ENCODE results near the gene ARHGAP31. TPM values are rescaled to one million over a fixed set of nuclear protein-coding genes. Genes with fewer than 3 reads are reported as not detected.
A peak's percentile ranks its signal among the peaks of the same experiment; 100 is the strongest.
"Not testable (repeated sequence)": the region's sequence is repeated elsewhere in the genome, so short reads cannot be mapped to it uniquely, and the experiment has no call there.

ARHGAP31 gene, protein sequence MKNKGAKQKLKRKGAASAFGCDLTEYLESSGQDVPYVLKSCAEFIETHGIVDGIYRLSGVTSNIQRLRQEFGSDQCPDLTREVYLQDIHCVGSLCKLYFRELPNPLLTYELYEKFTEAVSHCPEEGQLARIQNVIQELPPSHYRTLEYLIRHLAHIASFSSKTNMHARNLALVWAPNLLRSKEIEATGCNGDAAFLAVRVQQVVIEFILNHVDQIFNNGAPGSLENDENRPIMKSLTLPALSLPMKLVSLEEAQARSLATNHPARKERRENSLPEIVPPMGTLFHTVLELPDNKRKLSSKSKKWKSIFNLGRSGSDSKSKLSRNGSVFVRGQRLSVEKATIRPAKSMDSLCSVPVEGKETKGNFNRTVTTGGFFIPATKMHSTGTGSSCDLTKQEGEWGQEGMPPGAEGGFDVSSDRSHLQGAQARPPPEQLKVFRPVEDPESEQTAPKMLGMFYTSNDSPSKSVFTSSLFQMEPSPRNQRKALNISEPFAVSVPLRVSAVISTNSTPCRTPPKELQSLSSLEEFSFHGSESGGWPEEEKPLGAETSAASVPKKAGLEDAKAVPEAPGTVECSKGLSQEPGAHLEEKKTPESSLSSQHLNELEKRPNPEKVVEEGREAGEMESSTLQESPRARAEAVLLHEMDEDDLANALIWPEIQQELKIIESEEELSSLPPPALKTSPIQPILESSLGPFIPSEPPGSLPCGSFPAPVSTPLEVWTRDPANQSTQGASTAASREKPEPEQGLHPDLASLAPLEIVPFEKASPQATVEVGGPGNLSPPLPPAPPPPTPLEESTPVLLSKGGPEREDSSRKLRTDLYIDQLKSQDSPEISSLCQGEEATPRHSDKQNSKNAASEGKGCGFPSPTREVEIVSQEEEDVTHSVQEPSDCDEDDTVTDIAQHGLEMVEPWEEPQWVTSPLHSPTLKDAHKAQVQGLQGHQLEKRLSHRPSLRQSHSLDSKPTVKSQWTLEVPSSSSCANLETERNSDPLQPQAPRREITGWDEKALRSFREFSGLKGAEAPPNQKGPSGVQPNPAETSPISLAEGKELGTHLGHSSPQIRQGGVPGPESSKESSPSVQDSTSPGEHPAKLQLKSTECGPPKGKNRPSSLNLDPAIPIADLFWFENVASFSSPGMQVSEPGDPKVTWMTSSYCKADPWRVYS (N-terminal part only)
- total RNA-seq, result 10 to 100 TPM; 16.0 to 22.0 (median 17.2) TPM

DNA sequence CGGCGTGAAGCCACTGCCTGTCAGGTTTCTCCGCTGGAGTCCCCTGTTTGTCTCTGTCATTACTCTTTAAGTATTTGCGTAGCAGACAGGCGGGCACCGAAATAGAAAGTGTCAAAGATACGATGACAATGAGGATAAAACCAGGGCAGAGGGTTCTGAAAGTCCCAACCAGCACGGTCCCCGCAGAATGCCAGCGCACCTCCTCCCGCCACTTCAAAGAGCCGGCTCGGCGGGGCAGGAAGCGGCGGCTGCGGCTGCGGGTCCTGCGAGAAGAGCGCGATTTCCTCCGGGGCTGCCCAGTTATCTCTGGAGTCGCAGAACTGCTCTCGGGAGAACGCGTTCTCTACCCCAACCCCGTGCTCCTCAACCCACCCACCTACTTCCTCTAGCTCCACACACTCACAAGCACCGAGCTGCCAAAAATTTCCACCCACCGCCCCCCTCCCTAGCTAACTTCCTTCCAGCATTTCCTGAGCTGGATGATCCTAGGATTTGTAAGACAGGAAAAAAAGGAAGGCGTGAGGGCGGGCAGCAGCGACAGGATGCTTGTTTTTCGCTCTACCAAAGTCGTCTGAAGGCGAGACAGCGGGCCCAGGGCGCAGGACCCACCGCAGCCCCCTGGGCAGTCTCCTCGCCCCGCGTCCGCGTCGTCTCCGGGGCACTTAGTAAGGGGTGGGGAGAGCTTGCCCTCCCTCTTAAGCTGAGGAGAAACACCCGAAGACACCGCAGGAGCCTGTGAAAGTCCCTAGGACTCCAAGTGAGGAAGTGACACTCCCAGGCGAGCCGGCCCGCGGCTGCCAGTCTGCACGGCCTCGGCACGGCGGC is at the start of gene ARHGAP31:
ARHGAP31 (plus strand) TSS at position 513 of the 825 bp plus-strand sequence. CDS start 522 bp downstream, outside the sequence.
- peak within 1 kb of the TSS; percentile 91 for H3K4me3 Mint-ChIP-seq
- ATAC-seq (peak; percentile 77 to 79), DNase-seq (peak; percentile 81)
- no peaks in the 10 kb centered on the region for H3K27me3 Mint-ChIP-seq (ENCODE audit: low read depth)
- no peaks in the 10 kb centered on the region for H3K9me3 Mint-ChIP-seq
- peaks cover 52% of the 10 kb centered on the region for H3K4me1 Mint-ChIP-seq (ENCODE audit: low read depth)
- H3K36me3 Mint-ChIP-seq (ENCODE audit: insufficient read depth), result peaks cover 8% of the 10 kb centered on the region

DNA sequence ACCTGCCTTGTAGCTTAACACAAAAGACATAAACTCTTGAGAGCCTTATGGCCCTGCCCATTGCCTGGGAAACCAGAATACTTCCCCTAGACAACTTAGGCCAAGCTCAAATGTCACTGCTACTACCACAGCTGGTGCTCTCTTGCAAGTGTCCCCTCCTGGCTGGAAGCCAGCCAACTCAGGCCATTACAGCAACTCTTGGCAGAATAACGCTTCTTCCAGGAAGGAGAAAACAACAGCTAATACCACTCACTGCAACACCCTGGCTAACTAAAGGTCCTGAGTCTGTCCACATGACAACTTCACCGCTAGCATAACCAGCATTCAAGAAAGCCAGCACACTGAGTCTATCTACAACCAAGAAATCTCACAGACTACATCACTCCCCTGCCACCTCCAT is 48.4 kb upstream of the ARHGAP31 start:
- peaks cover 2% of the 10 kb centered on the region for H3K27me3 Mint-ChIP-seq (ENCODE audit: low read depth)
- ATAC-seq, result no peak
- peaks cover 5% of the 10 kb centered on the region for H3K4me1 Mint-ChIP-seq (ENCODE audit: low read depth)
- no peaks in the 10 kb centered on the region for H3K36me3 Mint-ChIP-seq (ENCODE audit: insufficient read depth)
- DNase-seq, result no peak
- peaks cover 26% of the 10 kb centered on the region for H3K9me3 Mint-ChIP-seq
- H3K4me3 Mint-ChIP-seq, result no peak overlapping the region

DNA sequence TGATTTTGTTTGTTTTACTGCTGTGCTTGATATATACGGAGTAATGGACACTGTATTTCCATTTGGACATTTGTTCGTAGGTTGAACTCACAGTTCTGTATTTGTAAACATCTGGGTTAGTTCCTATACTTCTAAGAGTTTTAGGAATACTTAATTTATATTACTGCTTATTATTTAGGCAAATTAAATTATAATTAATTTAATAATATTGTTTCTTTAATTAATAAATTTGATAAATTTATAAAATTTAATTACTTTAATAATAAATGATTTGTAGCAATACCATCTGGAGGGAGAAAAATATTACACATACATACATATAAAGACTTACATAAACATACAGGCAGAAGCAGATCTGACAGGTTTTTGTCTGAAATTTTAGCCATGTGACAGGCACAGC is 39.0 kb upstream of the ARHGAP31 start:
- H3K27me3 Mint-ChIP-seq (ENCODE audit: low read depth), result no peaks in the 10 kb centered on the region
- H3K4me1 Mint-ChIP-seq (ENCODE audit: low read depth), result no peaks in the 10 kb centered on the region
- DNase-seq (no peak), ATAC-seq (no peak)
- no peaks in the 10 kb centered on the region for H3K9me3 Mint-ChIP-seq
- H3K4me3 Mint-ChIP-seq, result no peak overlapping the region
- H3K36me3 Mint-ChIP-seq (ENCODE audit: insufficient read depth), result no peaks in the 10 kb centered on the region

DNA sequence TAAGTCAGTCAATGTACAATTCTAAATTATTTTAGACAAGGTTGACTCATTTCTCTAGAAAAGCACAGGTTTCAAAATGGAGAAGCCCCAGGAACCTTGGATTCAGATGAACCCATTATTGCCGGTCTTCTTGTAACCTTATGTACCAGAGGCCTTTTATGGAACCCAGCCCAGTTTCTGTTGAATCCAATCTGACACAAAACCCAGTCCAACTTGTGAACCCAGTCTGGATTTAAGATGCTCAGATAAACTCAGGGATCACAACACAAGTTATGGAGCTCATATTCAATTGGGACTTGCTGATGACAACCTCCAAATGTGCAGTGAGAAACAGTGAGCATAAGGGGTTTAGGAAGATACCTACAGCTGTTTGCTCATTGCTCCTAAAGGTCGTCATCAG is 37.1 kb upstream of the ARHGAP31 start:
- Mint-ChIP-seq H3K4me3 (no peak overlapping the region), H3K27me3 (ENCODE audit: low read depth) (no peaks in the 10 kb centered on the region)
- no peak for DNase-seq

DNA sequence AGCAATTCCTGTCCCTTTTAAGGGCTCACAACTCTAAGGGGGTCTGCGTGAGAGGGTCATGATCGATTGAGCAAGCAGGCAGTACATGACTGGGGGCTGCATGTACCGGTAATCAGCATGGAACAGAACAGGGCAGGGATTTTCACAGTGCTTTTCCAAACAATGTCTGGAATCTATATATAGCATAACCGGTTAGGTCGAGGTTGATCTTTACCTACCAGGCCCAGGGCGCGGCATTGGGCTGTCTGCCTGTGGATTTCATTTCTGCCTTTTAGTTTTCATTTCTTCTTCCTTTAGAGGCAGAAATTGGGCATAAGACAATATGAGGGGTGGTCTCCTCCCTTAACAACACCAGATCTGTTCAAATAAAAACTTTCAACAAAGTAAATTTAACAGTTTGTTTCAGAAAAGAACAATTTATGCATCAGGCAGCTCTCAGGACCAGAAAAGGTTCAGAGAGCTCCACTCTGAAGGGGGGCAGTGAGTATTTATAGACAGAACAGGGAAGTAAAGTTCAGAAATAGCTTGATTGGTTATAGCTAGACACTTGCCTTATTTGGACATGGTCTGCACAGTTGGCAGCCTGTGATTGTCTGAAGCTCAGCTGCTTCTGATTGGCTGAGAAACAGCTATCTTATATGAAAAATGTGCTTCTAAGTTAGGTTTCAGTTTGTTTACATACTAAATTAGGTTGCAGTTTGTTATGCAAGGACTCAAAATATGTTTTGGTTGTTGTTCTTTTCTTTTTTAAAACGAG is 36.4 kb upstream of the ARHGAP31 start:
- ATAC-seq, result no peak
- H3K36me3 Mint-ChIP-seq (ENCODE audit: insufficient read depth), result no peaks in the 10 kb centered on the region
- no peak overlapping the region for H3K4me3 Mint-ChIP-seq
- DNase-seq, result no peak
- H3K4me1 Mint-ChIP-seq (ENCODE audit: low read depth), result peaks cover 1% of the 10 kb centered on the region
- H3K27me3 Mint-ChIP-seq (ENCODE audit: low read depth), result no peaks in the 10 kb centered on the region
- H3K9me3 Mint-ChIP-seq, result no peaks in the 10 kb centered on the region

More for the DNA sequence above, 37.1 kb upstream of the ARHGAP31 start:
- ATAC-seq, result no peak
- H3K36me3 Mint-ChIP-seq (ENCODE audit: insufficient read depth), result no peaks in the 10 kb centered on the region
- H3K9me3 Mint-ChIP-seq, result no peaks in the 10 kb centered on the region
- peaks cover 1% of the 10 kb centered on the region for H3K4me1 Mint-ChIP-seq (ENCODE audit: low read depth)

DNA sequence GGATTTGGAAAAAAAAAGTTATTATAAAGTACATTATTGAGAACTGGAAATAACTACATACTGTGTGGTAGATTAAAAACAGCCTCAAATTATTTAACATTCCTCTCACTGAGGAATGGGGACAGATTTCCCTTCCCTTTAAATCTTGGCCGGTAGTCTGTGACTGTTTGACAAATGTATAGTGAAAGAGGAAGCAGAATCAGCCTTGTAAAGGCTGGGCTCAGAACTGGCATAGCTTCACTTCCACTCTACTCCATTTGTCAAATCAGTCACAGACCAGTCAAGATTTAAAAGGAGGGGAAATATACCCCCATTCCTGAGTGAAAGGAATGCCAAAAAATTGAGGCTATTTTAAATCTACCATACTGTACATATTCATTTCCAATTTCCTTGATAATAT is 35.3 kb upstream of the ARHGAP31 start:
- H3K9me3 Mint-ChIP-seq, result no peaks in the 10 kb centered on the region
- no peak overlapping the region for H3K4me3 Mint-ChIP-seq
- DNase-seq (no peak), ATAC-seq (no peak)
- H3K4me1 Mint-ChIP-seq (ENCODE audit: low read depth), result peaks cover 1% of the 10 kb centered on the region
- H3K36me3 Mint-ChIP-seq (ENCODE audit: insufficient read depth), result no peaks in the 10 kb centered on the region
- no peaks in the 10 kb centered on the region for H3K27me3 Mint-ChIP-seq (ENCODE audit: low read depth)

DNA sequence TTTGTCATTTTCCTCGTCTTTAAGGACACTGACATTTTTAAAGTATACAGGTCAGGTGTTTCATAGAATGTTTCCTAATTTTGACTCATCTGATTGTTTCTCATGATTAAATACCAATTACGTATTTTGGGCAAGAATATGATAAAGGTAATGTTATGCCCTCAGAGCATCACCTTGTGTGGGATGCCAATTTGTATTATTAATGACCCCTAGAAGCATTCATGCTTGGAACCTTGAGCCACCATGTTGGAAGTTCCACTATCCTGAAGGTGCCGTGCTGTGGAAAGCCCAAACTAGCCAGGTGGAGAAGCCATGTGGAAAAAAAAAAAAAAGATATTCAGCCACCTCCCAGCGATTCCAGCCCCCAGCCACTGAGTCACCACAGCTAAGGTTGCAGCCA is 34.4 kb upstream of the ARHGAP31 start:
- DNase-seq (no peak), ATAC-seq (no peak)
- H3K36me3 Mint-ChIP-seq (ENCODE audit: insufficient read depth), result no peaks in the 10 kb centered on the region
- H3K4me3 Mint-ChIP-seq, result no peak overlapping the region
- H3K9me3 Mint-ChIP-seq, result no peaks in the 10 kb centered on the region
- H3K4me1 Mint-ChIP-seq (ENCODE audit: low read depth), result peaks cover 1% of the 10 kb centered on the region
- H3K27me3 Mint-ChIP-seq (ENCODE audit: low read depth), result no peaks in the 10 kb centered on the region

DNA sequence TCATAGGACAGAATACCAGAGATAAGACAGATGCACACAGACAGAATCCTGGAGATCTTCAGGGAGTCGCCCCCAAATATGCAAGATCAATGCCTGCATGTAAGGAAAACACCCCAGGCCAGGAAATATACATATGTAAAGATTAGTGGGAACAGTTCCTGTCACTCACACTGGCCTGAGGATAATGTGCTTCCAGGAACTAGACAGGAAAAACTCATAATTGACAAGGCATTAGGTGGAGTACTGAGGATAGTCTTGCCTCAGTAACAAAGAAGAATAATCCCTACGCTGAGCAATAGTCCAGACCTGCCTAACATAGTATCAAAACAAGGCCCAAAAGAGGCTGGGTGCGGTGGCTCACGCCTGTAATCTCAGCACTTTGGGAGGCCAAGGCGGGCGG is 33.1 kb upstream of the ARHGAP31 start:
- no peak overlapping the region for H3K4me3 Mint-ChIP-seq
- ATAC-seq (no peak), DNase-seq (no peak)
- H3K27me3 Mint-ChIP-seq (ENCODE audit: low read depth), result no peaks in the 10 kb centered on the region
- H3K36me3 Mint-ChIP-seq (ENCODE audit: insufficient read depth), result no peaks in the 10 kb centered on the region
- H3K9me3 Mint-ChIP-seq, result no peaks in the 10 kb centered on the region
- peaks cover 1% of the 10 kb centered on the region for H3K4me1 Mint-ChIP-seq (ENCODE audit: low read depth)

DNA sequence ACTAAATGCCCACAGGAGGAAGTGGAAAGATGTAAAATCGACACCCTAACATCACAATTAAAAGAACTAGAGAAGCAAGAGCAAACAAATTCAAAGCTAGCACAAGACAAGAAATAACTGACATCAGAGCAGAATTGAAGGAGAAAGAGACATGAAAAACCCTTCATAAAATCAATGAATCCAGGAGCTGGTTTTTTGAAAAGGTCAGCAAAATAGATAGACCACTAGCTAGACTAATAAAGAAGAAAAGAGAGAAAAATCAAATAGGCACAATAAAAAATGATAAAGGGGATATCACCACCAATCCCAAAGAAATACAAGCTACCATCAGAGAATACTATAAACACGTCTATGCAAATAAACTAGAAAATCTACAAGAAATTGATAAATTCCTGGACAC is 24.0 kb upstream of the ARHGAP31 start:
- ATAC-seq; H3K9me3 Mint-ChIP-seq; H3K36me3 Mint-ChIP-seq (ENCODE audit: insufficient read depth); H3K4me1 Mint-ChIP-seq (ENCODE audit: low read depth); DNase-seq; H3K4me3 Mint-ChIP-seq; H3K27me3 Mint-ChIP-seq (ENCODE audit: low read depth): not testable (repeated sequence)

DNA sequence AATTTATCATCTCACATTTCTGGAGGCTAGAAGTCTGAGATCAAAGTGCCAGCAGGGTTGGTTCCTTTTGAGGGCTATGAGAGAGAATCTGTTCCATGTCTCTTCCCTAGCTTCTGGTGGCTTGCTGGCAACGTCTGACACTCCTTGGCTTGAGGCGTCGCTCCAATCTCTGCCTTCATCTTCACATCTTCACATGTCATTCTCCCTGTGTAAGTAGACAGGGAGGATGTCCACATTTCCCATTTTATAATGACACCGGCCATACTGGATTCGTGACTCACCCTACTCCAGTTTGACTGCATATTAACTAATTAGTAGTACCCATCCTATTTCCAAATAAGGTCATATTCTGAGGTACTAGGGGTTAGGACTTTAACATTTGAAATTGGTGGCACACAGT is 17.5 kb upstream of the ARHGAP31 start:
- H3K36me3 Mint-ChIP-seq (ENCODE audit: insufficient read depth), result no peaks in the 10 kb centered on the region
- H3K4me1 Mint-ChIP-seq (ENCODE audit: low read depth), result peaks cover 6% of the 10 kb centered on the region
- H3K4me3 Mint-ChIP-seq, result no peak overlapping the region
- ATAC-seq (no peak), DNase-seq (no peak)
- H3K27me3 Mint-ChIP-seq (ENCODE audit: low read depth), result no peaks in the 10 kb centered on the region
- peaks cover 4% of the 10 kb centered on the region for H3K9me3 Mint-ChIP-seq

DNA sequence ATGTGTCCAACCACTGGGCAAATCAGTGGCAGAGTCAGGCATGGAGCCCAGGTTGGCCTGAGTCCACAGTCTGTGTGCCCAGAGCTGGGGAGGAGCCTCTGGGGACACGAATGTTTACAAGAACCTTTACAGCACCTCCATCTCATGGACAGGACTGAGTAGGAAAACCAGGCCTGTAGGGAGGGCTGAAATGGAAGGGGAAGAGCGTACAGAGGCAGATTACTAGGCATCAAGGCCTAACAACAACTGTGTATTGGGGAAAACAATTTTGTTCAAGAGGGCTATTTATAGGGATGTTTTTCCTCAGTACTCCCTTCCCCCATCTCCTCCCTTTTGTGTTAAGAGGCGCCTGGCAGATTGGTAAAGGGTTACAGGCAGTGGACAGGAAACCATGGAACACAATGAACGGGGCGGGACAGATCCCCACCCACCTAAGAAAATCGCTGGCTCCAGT is 15.1 kb upstream of the ARHGAP31 start:
- DNase-seq (no peak), ATAC-seq (no peak)
- H3K36me3 Mint-ChIP-seq (ENCODE audit: insufficient read depth), result no peaks in the 10 kb centered on the region
- peaks cover 6% of the 10 kb centered on the region for H3K4me1 Mint-ChIP-seq (ENCODE audit: low read depth)
- no peaks in the 10 kb centered on the region for H3K27me3 Mint-ChIP-seq (ENCODE audit: low read depth)
- H3K9me3 Mint-ChIP-seq, result peaks cover 18% of the 10 kb centered on the region
- no peak overlapping the region for H3K4me3 Mint-ChIP-seq

DNA sequence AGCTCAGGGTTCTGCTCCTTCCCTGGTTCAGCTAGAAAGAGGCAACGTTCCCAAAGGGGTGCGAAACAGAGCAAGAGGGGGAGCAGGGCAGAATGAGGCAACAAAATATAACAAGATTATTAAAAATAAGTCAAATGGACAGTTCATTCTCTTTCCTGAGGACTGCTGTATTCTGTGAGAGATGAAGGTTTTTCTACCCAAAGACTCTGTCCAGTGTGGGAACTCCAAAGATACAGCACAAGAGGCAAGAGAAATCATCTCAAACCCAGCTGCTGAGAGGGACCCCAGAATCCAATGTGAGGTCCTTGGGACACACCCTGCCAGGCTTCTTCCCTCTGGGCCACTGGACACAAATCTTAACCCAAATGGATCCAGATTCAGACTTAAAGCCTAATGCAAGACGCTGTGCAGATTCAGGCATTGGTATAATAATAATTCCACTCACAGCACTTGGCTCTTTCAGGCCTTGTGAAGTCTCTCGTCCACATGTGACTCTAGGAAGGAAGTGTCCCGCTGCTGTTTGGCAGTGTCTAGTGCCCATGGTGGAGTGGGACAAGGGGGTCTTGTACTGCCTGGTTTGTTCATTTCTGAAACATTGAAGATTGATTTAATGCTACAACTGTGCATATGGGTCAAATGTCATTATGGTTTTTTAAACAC is 14.5 kb upstream of the ARHGAP31 start:
- H3K4me1 Mint-ChIP-seq (ENCODE audit: low read depth), result peaks cover 3% of the 10 kb centered on the region
- H3K27me3 Mint-ChIP-seq (ENCODE audit: low read depth), result no peaks in the 10 kb centered on the region

More for the DNA sequence above, 14.5 kb upstream of the ARHGAP31 start:
- Mint-ChIP-seq H3K36me3 (ENCODE audit: insufficient read depth) (no peaks in the 10 kb centered on the region), H3K9me3 (peaks cover 18% of the 10 kb centered on the region), H3K4me3 (no peak overlapping the region)
- DNase-seq (no peak), ATAC-seq (no peak)

Data from activated T-cell treated with anti-CD3 and anti-CD28 coated beads, Interleukin-2, amount 50 U/mL, for 4 hours (primary cell).